ENCODE measurements around the gene CELF4. TPM values are rescaled to one million over a fixed set of nuclear protein-coding genes. Genes with fewer than 3 reads are reported as not detected.

Gene CELF4
- total RNA-seq, 3 donors from 2014 or later (not counting 1 experiment from before 2014, with no cell fraction given) = not detected

DNA sequence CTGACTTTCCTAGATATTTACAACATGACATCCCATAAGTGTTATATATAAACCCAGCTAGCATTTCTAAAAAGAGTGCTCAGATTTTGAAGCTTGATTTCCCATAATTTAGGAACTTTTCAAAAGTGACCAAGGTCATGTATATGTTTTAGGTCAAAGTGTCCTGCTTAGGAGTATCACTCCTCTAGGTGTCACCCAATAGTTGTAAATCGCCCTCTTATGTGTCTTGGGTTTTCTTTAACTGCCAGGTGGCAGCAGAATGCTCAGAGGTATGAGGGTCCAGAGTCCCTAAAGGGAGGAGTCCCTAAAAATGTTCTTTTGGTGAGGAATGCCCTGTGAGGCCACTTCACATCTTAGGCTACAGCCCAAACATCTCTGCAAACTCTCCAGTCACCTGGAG lies 358.3 kb downstream of the CELF4 start:
- no peaks in the 10 kb centered on the region for H3K27me3 Mint-ChIP-seq (ENCODE audit: low read depth in 2 of 2)
- intact Hi-C loops (cut with micrococcal nuclease) = no loop called here
- H3K27ac Mint-ChIP-seq = no peak overlapping the region
- H3K4me3 Mint-ChIP-seq = no peak overlapping the region
- WGBS (ENCODE audit: insufficient coverage) = 80% methylated on average over 1 of the region's 1 CpG
- no peak for TF ChIP-seq CTCF (IDR thresholded peaks at IDR 0.05)
- H3K36me3 Mint-ChIP-seq = no peaks in the 10 kb centered on the region
- H3K36me3 ChIP-seq (ENCODE audit: control insufficient read depth, insufficient read depth, low read length) = no peaks in the 10 kb centered on the region
- ATAC-seq (no peak), DNase-seq (no peak)
- peaks cover 5% of the 10 kb centered on the region in 2 donors for H3K9me3 Mint-ChIP-seq
- no peaks in the 10 kb centered on the region for H3K27me3 ChIP-seq (ENCODE audit: control insufficient read depth, insufficient read depth, low read length)
- peaks cover 6% of the 10 kb centered on the region for H3K9me3 ChIP-seq (ENCODE audit: control insufficient read depth, insufficient read depth, low read length)
- H3K4me1 ChIP-seq (ENCODE audit: control insufficient read depth, insufficient read depth, low read length) = no peaks in the 10 kb centered on the region
- H3K4me1 Mint-ChIP-seq = no peaks in the 10 kb centered on the region
- no peak overlapping the region for H3K4me3 ChIP-seq (ENCODE audit: low read length)
- H3K27ac ChIP-seq (ENCODE audit: low read length) = no peak overlapping the region

DNA sequence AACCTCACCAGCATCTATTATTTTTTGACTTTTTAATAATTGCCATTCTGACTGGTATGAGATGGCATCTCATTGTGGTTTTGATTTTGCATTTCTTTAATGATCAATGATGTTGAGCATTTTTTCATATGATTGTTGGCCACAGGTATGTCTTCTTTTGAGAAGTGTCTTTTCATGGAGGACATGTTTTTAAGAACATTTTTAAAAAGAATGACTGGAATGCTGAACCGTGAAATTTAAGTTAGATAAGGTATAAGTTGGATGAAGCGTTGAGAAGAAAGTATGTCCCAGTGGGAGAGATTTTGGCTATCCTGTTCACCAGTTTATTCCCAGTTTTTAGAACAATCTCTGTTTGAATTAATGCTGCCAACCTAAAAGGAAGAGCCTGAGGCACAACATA lies 365.9 kb downstream of the CELF4 start:
- no peaks in the 10 kb centered on the region for H3K27me3 ChIP-seq (ENCODE audit: control insufficient read depth, insufficient read depth, low read length)
- H3K27ac ChIP-seq (ENCODE audit: low read length) = no peak overlapping the region
- ATAC-seq (no peak), DNase-seq (no peak)
- no peaks in the 10 kb centered on the region for H3K4me1 ChIP-seq (ENCODE audit: control insufficient read depth, insufficient read depth, low read length)
- H3K9me3 ChIP-seq (ENCODE audit: control insufficient read depth, insufficient read depth, low read length) = peaks cover 9% of the 10 kb centered on the region
- Mint-ChIP-seq H3K27me3 (ENCODE audit: low read depth in 2 of 2) (no peaks in the 10 kb centered on the region), H3K4me3 (no peak overlapping the region), H3K9me3 (peaks cover 13% of the 10 kb centered on the region in 2 donors), H3K27ac (no peak overlapping the region), H3K4me1 (no peaks in the 10 kb centered on the region), H3K36me3 (peaks cover 19% of the 10 kb centered on the region)
- intact Hi-C loops (cut with micrococcal nuclease) = no loop called here
- WGBS (ENCODE audit: insufficient coverage) = 93% methylated on average over 2 of the region's 2 CpGs
- H3K4me3 ChIP-seq (ENCODE audit: low read length) = no peak overlapping the region
- H3K36me3 ChIP-seq (ENCODE audit: control insufficient read depth, insufficient read depth, low read length) = no peaks in the 10 kb centered on the region
- TF ChIP-seq CTCF (IDR thresholded peaks at IDR 0.05) = no peak
